MG63 (cell line): Measurements from ENCODE around the gene KLHL22. TPM values are rescaled to one million over a fixed set of nuclear protein-coding genes. Genes with fewer than 3 reads are reported as not detected.
"Not testable (repeated sequence)": the region's sequence is repeated elsewhere in the genome, so short reads cannot be mapped to it uniquely, and the experiment has no call there.

Source experiments
- DNase-seq: peaks from one replicate; pipeline ENCODE4 v3.0.0-alpha.2; 2020
- H3K27me3 ChIP-seq: fragments of 250-450 bp; sonication (Bioruptor Pico); 2 replicates; pipeline ENCODE4 v1.5.1; 2020; ENCODE audit warnings: mild to moderate bottlenecking, moderate library complexity
- H3K36me3 ChIP-seq: fragments of 250-450 bp; sonication (Bioruptor Pico); 2 replicates; pipeline ENCODE4 v1.5.1; 2020; ENCODE audit warnings: mild to moderate bottlenecking, moderate library complexity
- H3K4me3 ChIP-seq: fragments of 250-450 bp; sonication (Bioruptor Pico); 2 replicates; pipeline ENCODE4 v1.5.1; 2020; ENCODE audit warnings: mild to moderate bottlenecking, moderate library complexity
- H3K9me3 ChIP-seq: fragments of 250-450 bp; sonication (Bioruptor Pico); 2 replicates; pipeline ENCODE4 v1.5.1; 2020; ENCODE audit warnings: mild to moderate bottlenecking, moderate library complexity
- total RNA-seq: library from RNA; depleted of rRNA; stranded (reverse); fragments of >200 nt; shearing (Covaris generic); gene quantifications from 2 replicates; pipeline ENCODE4 v1.2.3, GENCODE V29; 2014; ENCODE audit warnings: low replicate concordance; rRNA removed

KLHL22 gene
- total RNA-seq, 1 experiment from 2014 or later = 29.1 TPM

DNA sequence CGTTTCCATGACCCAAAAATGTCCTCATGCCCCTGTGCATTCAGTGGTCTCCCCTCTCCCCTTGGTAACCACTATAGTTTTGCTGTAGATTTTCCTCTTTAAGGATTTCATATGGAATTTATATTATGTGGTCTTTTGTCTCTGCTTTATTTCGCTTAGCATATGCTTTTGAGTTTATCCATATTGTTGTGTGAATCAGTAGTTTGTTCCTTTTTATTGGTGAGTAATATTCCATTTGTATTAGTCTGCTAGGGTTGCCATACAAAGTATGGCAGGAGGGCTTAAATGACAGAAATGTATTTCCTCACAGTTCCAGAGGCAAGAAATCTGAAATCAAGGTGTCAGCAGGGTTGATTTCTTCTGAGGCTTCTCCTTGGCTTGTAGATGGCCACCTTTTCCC, 98.1 kb downstream of the KLHL22 start:
- H3K27me3 ChIP-seq = no peaks in the 10 kb centered on the region
- H3K36me3 ChIP-seq = no peaks in the 10 kb centered on the region; the same call in 1 of the 2 replicates
- no peaks in the 10 kb centered on the region for H3K9me3 ChIP-seq
- DNase-seq = no peak
- H3K4me3 ChIP-seq = no peak overlapping the region

DNA sequence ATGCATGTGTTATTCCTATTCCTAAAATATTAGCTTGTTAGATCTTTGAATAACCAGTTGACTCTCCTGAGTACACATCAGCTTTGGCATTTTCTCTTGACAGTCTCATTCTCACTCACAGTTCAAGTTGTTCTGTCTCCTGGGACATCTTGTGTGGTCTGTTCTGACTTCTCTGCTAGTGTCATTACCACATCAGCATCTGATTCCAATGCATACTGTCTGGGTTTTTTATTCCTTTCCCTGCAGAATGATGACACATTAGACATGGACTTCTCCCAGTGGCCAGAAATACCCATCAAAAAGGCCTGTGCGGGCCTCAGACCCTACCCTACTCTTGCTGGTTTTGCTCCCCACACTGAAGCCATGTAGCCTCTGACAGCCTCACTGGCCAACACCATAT, 99.0 kb downstream of the KLHL22 start:
- Histone ChIP-seq H3K36me3 (no peaks in the 10 kb centered on the region; the same call in 1 of the 2 replicates), H3K4me3 (no peak overlapping the region), H3K27me3 (no peaks in the 10 kb centered on the region), H3K9me3 (no peaks in the 10 kb centered on the region)
- no peak for DNase-seq

DNA sequence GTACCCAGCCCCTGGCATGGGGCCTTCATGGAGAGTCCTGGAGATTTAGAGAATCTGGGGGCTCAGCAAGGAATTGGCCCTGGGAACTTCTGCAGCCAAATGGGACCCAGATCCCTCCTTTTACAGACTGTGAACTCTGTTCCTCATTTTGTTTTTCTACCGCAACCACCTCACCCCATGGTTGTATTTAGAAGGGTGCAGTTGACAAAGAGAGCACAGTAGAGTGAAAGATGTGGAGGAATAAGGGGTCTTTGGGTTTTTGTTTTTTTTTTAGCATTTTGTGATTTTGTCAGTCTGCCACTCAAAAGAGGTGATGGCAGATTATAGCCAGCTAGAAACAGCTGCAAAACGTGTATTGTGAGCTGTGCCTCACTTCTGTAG, 99.7 kb downstream of the KLHL22 start:
- Histone ChIP-seq H3K9me3 (no peaks in the 10 kb centered on the region), H3K27me3 (no peaks in the 10 kb centered on the region), H3K4me3 (no peak overlapping the region), H3K36me3 (no peaks in the 10 kb centered on the region; the same call in 1 of the 2 replicates)
- no peak for DNase-seq

DNA sequence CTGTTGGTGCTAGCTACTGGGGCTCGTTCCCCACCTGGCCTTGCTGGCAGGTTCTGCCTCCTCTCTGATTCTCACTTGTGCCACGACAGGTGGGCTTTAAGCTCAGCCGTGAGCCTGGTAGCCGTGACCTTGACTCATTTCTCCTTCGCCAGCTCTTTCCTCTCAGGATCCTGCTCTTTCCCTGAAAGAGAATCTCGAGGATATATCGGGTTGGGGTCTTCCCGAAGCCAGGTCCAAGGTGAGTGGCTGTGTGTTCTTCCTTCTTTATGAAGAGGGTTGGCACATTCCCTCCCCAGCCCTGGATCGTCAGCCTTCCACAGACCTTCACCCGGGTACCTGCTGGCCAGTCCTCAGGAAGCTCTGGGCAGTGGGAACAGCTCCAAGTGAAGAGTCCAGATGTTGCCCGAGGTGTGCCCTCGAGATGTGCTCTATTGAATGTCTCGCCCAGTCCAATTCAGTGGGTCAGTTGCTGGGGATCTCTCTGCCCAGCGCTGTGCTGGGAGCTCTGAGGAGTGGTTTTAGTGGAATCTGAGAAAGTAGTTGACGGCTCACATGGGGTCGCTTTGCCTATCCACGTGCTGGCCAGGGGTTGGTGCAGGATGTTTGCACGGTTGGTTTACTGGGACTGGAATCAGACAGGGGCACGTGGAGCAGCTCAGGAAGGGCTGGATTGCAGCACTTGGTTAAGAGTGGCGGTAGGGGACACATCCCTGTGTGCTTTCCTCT, 100.3 kb downstream of the KLHL22 start:
- H3K27me3 ChIP-seq = no peaks in the 10 kb centered on the region
- no peak for DNase-seq
- H3K36me3 ChIP-seq = no peaks in the 10 kb centered on the region; the same call in 1 of the 2 replicates
- H3K4me3 ChIP-seq = no peak overlapping the region; the same call in 1 of the 2 replicates
- no peaks in the 10 kb centered on the region for H3K9me3 ChIP-seq

DNA sequence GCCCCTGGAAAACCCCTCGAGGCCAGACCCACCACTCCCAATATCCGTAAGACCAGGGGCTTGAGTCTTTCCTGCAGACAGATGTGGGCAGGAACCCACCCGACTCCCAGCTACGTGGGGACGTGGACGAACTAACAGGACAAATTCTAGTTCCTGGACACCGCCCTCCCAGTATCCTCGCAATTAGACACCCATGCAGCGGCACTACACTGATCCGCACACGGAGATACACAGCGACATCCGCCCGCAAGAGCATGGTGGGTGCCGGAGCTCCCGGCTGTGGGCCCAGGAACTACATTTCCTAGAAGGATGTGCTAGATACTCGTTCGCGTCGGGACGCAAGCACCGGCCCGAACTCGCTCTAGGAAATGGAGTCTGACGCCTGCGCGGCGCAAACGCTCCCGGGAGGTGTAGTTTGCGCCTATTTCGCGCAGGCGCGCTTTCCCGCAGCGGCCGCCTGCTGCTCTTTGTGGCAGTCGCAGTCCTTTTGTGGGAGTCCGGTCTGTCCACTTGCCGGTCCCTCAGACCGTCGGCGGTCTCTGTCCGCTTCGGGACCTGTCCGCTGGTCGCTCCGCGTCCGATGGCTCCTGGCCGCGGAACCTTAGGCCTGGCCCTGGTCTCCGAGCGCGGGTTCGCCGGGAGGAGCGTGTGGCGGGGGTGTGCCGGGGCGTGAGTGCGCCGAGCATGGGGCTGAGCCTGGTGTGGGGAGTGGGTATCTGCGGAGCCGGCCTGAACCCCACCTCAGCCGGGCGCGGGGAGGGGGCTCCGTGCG, 101.7 kb downstream of the KLHL22 start, which contains the start of gene ZNF74:
Gene ZNF74 (plus strand): TSS at position 447 of the 772 bp plus-strand sequence. CDS start 478 bp downstream, outside the sequence.
- Histone ChIP-seq H3K4me3 (peak within 1 kb of the TSS; percentile 91), H3K27me3 (no peaks in the 10 kb centered on the region), H3K36me3 (no peaks in the 10 kb centered on the region; the same call in 1 of the 2 replicates), H3K9me3 (no peaks in the 10 kb centered on the region)
- DNase-seq = peak; percentile 81

DNA sequence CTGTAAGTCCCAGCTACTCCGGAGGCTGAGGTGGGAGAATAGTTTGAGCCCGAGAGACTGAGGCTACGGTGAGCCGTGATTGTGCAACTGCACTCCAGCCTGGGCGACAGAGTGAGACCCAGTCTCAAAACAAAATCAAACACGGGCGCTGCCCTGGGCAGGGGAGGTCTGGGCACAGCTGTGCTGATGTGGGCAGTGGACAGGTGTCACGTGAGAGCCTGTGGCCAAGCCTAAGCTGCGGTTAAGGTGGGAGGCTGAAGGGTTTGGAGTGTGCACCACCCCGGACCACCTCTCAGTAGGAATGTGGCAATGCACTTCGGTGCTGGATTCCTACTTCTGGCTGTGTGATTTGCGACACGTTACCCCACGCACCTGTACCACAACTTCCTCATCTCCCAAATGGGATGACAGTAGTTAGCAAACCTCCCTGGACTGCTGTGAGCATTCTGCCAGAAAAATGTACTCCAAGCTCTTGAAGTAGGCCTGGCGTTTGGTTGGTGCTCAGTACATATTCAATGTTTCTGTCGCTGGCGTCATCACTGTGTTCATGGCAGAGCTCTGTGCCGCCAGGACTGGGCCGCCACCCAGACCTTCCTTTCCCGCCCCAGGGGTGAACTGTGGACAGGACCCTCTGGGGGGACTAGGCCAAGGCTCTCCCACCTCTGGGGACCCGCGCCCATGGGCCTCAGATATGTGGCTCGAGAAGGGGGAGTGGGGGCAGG, 102.5 kb downstream of the KLHL22 start:
- H3K27me3 ChIP-seq = no peaks in the 10 kb centered on the region
- no peaks in the 10 kb centered on the region; the same call in 1 of the 2 replicates for H3K36me3 ChIP-seq
- H3K9me3 ChIP-seq = no peaks in the 10 kb centered on the region
- peak overlapping the region; percentile 91 for H3K4me3 ChIP-seq
- DNase-seq = no peak

DNA sequence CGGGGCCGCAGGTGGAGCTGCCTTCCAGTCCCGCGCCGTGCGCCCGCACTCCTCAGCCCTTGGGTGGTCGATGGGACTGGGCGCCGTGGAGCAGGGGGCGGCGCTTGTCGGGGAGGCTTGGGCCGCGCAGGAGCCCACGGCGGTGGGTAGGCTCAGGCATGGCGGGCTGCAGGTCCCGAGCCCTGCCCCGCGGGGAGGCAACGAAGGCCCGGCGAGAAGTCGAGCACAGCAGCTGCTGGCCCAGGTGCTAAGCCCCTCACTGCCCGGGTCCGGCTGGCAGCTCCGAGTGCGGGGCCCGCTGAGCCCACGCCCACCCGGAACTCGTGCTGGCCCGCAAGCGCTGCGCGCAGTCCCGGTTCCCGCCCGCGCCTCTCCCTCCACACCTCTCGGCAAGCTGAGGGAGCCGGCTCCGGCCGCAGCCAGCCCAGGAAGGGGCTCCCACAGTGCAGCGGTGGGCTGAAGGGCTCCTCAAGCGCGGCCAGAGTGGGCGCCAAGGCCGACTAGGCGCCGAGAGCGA, 103.2 kb downstream of the KLHL22 start:
- not testable (repeated sequence) for DNase-seq, H3K9me3 ChIP-seq, H3K4me3 ChIP-seq, H3K27me3 ChIP-seq, H3K36me3 ChIP-seq

Other genes with a start within 250 kb of the KLHL22 start
- gene RTN4R, start 227.5 kb downstream of the KLHL22 start, total RNA-seq = 0.10 and 5.7 TPM in 2 replicates
- gene DGCR6L, start 175.7 kb downstream of the KLHL22 start, total RNA-seq = 82.0 and 82.5 TPM in 2 replicates
- 4.3 and 7.0 TPM in 2 replicates for gene ZNF74, start 101.6 kb downstream of the KLHL22 start, total RNA-seq
- 22.3 and 32.1 TPM in 2 replicates for gene SCARF2, start 58.0 kb downstream of the KLHL22 start, total RNA-seq
- gene MED15, start 11.8 kb upstream of the KLHL22 start, total RNA-seq = 17.2 and 34.0 TPM in 2 replicates